Measurements from ENCODE around the gene SURF6.

SURF6 gene

DNA sequence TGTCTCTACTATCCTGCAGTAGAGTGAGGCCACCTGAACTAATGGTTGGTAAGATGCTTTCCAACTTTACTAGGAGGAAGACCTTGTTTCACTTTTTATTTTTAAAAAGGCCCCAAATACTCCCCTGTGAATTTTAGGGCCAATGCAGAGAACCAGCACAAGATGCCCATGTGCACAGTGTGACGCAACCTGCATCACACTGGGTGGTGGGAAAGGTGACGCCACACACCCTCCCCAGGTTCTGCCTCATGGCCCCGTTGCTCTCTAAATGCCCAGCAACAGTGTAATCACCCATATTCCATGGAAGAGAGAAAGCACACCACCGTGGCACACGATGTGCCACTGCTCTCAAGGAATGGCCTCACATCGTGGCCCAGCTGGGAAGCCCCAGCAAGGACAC lies 33.4 kb upstream of the SURF6 start:
- Histone ChIP-seq H3K36me3 (ENCODE audit: low read depth) (peaks cover 91% of the 10 kb centered on the region), H3K9me3 (ENCODE audit: severe bottlenecking) (no peaks in the 10 kb centered on the region), H3K27me3 (ENCODE audit: insufficient read depth, poor library complexity, severe bottlenecking) (no peaks in the 10 kb centered on the region), H3K4me3 (ENCODE audit: severe bottlenecking) (no peak overlapping the region), H3K4me1 (ENCODE audit: insufficient read depth, poor library complexity, severe bottlenecking) (peaks cover 13% of the 10 kb centered on the region), H3K27ac (ENCODE audit: poor library complexity, severe bottlenecking) (no peak overlapping the region)
- ATAC-seq (ENCODE audit: low read depth), result no peak
- TF ChIP-seq CTCF (IDR thresholded peaks at IDR 0.05; ENCODE audit: poor library complexity, severe bottlenecking), result no peak
- DNase-seq (ENCODE audit: low spot score), result no peak

- ATAC-seq (ENCODE audit: low read depth), result no peak
- Histone ChIP-seq H3K4me3 (ENCODE audit: severe bottlenecking) (no peak overlapping the region), H3K36me3 (ENCODE audit: low read depth) (peaks cover 94% of the 10 kb centered on the region), H3K27ac (ENCODE audit: poor library complexity, severe bottlenecking) (no peak overlapping the region), H3K9me3 (ENCODE audit: severe bottlenecking) (no peaks in the 10 kb centered on the region), H3K4me1 (ENCODE audit: insufficient read depth, poor library complexity, severe bottlenecking) (peaks cover 13% of the 10 kb centered on the region), H3K27me3 (ENCODE audit: insufficient read depth, poor library complexity, severe bottlenecking) (no peaks in the 10 kb centered on the region)
- DNase-seq (ENCODE audit: low spot score), result no peak
- no peak for TF ChIP-seq CTCF (IDR thresholded peaks at IDR 0.05; ENCODE audit: poor library complexity, severe bottlenecking)
These were observed 32.4 kb upstream of the SURF6 start for GRCh38 chr9:133368249-133368881.

DNA sequence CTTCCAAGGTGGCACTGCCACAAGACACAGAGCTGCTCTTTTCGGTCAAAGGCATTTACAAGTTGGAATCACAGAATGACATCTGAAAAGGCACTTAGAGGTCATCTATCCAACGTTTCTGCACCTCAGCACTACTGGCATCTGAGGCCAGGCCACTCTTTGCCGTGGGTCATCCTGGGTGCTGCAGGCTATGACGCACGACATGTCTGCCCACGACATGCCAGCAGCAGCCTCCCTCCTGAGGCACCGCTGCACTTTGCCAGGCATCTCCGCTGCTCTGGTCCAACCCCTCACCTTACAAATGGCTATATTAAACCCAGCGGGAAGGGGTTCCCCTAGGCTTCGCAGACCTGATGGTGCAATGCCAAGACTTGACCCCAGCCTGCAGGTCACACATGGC lies 31.8 kb upstream of the SURF6 start:
- H3K36me3 ChIP-seq (ENCODE audit: low read depth), result peaks cover 94% of the 10 kb centered on the region
- DNase-seq (ENCODE audit: low spot score) (no peak), ATAC-seq (ENCODE audit: low read depth) (no peak)
- H3K27ac ChIP-seq (ENCODE audit: poor library complexity, severe bottlenecking), result no peak overlapping the region
- no peaks in the 10 kb centered on the region for H3K27me3 ChIP-seq (ENCODE audit: insufficient read depth, poor library complexity, severe bottlenecking)
- no peak overlapping the region for H3K4me3 ChIP-seq (ENCODE audit: severe bottlenecking)
- no peak for TF ChIP-seq CTCF (IDR thresholded peaks at IDR 0.05; ENCODE audit: poor library complexity, severe bottlenecking)
- no peaks in the 10 kb centered on the region for H3K9me3 ChIP-seq (ENCODE audit: severe bottlenecking)
- peaks cover 13% of the 10 kb centered on the region for H3K4me1 ChIP-seq (ENCODE audit: insufficient read depth, poor library complexity, severe bottlenecking)

DNA sequence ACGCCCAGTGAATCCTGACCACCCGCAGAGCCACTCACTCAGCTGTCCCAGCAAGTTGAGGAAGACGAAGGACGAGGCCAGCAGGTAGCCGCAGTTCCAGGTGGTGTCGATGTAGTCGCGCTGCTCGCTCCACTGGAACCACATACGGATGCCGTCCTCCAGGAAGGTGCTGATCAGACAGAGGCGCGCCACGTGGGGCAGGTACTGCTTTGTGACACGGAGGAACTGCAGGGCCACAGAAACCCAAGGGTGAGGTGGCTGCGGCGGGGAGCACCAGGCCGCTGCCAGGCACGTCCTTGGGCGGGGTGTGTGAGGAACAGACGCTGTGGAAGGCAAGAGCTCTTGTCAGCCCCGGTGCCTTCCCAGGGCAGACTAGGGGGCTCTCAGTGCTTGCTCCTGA lies 31.2 kb upstream of the SURF6 start:
- Histone ChIP-seq H3K36me3 (ENCODE audit: low read depth) (peaks cover 94% of the 10 kb centered on the region), H3K9me3 (ENCODE audit: severe bottlenecking) (no peaks in the 10 kb centered on the region), H3K4me1 (ENCODE audit: insufficient read depth, poor library complexity, severe bottlenecking) (peaks cover 13% of the 10 kb centered on the region), H3K27me3 (ENCODE audit: insufficient read depth, poor library complexity, severe bottlenecking) (no peaks in the 10 kb centered on the region), H3K27ac (ENCODE audit: poor library complexity, severe bottlenecking) (no peak overlapping the region), H3K4me3 (ENCODE audit: severe bottlenecking) (no peak overlapping the region)
- no peak for ATAC-seq (ENCODE audit: low read depth)
- no peak for DNase-seq (ENCODE audit: low spot score)
- no peak for TF ChIP-seq CTCF (IDR thresholded peaks at IDR 0.05; ENCODE audit: poor library complexity, severe bottlenecking)

- DNase-seq (ENCODE audit: low spot score), result no peak
- no peak for ATAC-seq (ENCODE audit: low read depth)
- Histone ChIP-seq H3K27me3 (ENCODE audit: insufficient read depth, poor library complexity, severe bottlenecking) (no peaks in the 10 kb centered on the region), H3K4me1 (ENCODE audit: insufficient read depth, poor library complexity, severe bottlenecking) (peaks cover 13% of the 10 kb centered on the region), H3K4me3 (ENCODE audit: severe bottlenecking) (no peak overlapping the region), H3K27ac (ENCODE audit: poor library complexity, severe bottlenecking) (no peak overlapping the region), H3K9me3 (ENCODE audit: severe bottlenecking) (no peaks in the 10 kb centered on the region), H3K36me3 (ENCODE audit: low read depth) (peaks cover 94% of the 10 kb centered on the region)
- TF ChIP-seq CTCF (IDR thresholded peaks at IDR 0.05; ENCODE audit: poor library complexity, severe bottlenecking), result no peak
These were observed 30.4 kb upstream of the SURF6 start for GRCh38 chr9:133366435-133366834.
